ENCODE data around the gene ST6GALNAC3.
"Not testable (repeated sequence)": the region's sequence is repeated elsewhere in the genome, so short reads cannot be mapped to it uniquely, and the experiment has no call there.

DNA sequence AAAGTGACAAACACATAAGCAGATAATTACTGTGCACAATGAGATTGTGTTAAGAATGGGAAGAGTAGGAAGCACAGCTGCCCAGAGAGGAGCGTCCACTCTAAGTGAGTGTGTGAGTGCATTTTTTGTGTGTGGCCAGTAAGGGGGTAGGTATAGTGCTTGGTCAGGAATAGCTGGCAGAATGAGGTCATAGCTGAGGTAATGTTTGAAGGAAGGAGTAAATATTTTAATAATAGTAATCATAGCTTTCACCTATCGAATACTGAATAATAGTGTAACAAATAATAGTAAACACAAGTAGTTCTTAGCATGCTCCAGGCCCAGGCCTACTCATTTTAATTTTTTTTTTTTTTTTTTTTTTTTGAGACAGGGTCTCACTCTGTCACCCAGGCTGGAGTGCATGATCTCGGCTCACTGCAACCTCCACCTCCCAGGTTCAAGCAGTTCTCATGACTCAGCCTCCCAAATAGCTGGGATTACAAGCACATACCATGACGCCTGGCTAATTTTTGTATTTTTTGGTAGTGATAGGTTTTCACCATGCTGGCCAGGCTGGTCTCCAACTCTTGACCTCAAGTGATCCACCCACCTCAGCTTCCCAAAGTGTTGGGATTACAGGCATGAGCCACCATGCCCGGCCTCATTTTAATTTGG is 49.0 kb downstream of the ST6GALNAC3 start:
- TF ChIP-seq CTCF (conservative IDR thresholded peaks at IDR 0.05; ENCODE audit: low read length); EZH2phosphoT487 (IDR thresholded peaks at IDR 0.05; ENCODE audit: borderline replicate concordance, low read depth, low read length): not testable (repeated sequence)

Data from OCI-LY7 (cell line).